ENCODE results near the gene ATP23. TPM values are rescaled to one million over a fixed set of nuclear protein-coding genes. Genes with fewer than 3 reads are reported as not detected.

The ATP23 gene
- total RNA-seq, 1 experiment from 2014 or later: 4.7 TPM

- Histone ChIP-seq H3K23me2 (ENCODE audit: insufficient read length, low read depth, low read length, poor library complexity, severe bottlenecking) (peaks cover 16% of the 10 kb centered on the region), H3K4ac (ENCODE audit: low read depth, low read length) (no peak overlapping the region), H2BK120ac (ENCODE audit: low read depth, low read length, poor library complexity, severe bottlenecking) (no peak overlapping the region), H3K23ac (ENCODE audit: insufficient read length, low read depth, low read length) (no peak overlapping the region), H3K18ac (ENCODE audit: insufficient read length, low read depth, low read length) (no peak overlapping the region), H3K9me3 (ENCODE audit: control insufficient read depth, low read depth, low read length) (no peaks in the 10 kb centered on the region), H4K5ac (ENCODE audit: insufficient read length, low read depth, low read length) (no peak overlapping the region), H3T11ph (ENCODE audit: low read length) (no peak overlapping the region), H3K27me3 (ENCODE audit: insufficient read depth, low read length) (no peaks in the 10 kb centered on the region), H3K4me2 (ENCODE audit: insufficient read depth, insufficient read length, low read length) (peak overlapping the region; percentile 71), H4K20me1 (ENCODE audit: control insufficient read depth, insufficient read depth, insufficient read length) (no peaks in the 10 kb centered on the region), H3K56ac (ENCODE audit: insufficient read length, low read depth, low read length) (no peak overlapping the region), H2BK12ac (ENCODE audit: insufficient read length, low read depth, low read length) (no peak overlapping the region), H2BK20ac (ENCODE audit: low read depth, low read length, poor library complexity, severe bottlenecking) (no peak overlapping the region), H3K4me1 (ENCODE audit: insufficient read depth, low read length) (no peaks in the 10 kb centered on the region; the same call in 1 of the 2 replicates), H3K79me2 (ENCODE audit: insufficient read depth, low read length) (no peaks in the 10 kb centered on the region; the same call in 1 of the 2 replicates), H3K79me1 (ENCODE audit: insufficient read depth, low read depth, low read length, poor library complexity, severe bottlenecking) (no peaks in the 10 kb centered on the region), H2AFZ (ENCODE audit: low read length) (no peak overlapping the region), H3K27ac (ENCODE audit: insufficient read length, low read depth, low read length) (no peak overlapping the region), H4K8ac (replicated peaks; ENCODE audit: insufficient read length, low read depth, low read length) (no peak overlapping the region), H2AK5ac (ENCODE audit: insufficient read length, low read length) (no peak overlapping the region), H2BK5ac (ENCODE audit: insufficient read length, low read length) (no peak overlapping the region), H3K9ac (ENCODE audit: extremely low read depth, insufficient read length, low read length) (peak overlapping the region; percentile 39), H3K14ac (ENCODE audit: insufficient read depth, low read length) (no peak overlapping the region), H4K91ac (ENCODE audit: insufficient read length, low read depth, low read length) (no peak overlapping the region), H2BK15ac (ENCODE audit: low read depth, low read length) (no peak overlapping the region)
- Mint-ChIP-seq H3K27me3 (ENCODE audit: low read depth) (peaks cover 34% of the 10 kb centered on the region), H3K9me3 (no peaks in the 10 kb centered on the region), H3K4me1 (peaks cover 25% of the 10 kb centered on the region in 2 experiments), H3K4me3 (peak overlapping the region; percentile 86 to 91), H3K36me3 (ENCODE audit: insufficient read depth in 1 of 3, low read depth in 3 of 3) (no peaks in the 10 kb centered on the region; a peak in 2 of 7 replicates), H3K27ac (peak overlapping the region in 2 of 3 experiments; percentile 8 to 24; a peak in 3 of 7 replicates)
- WGBS (ENCODE audit: extremely low coverage, insufficient read length, low lambda C conversion rate): no CpG with 5 or more reads among the region's 2 CpGs
- no peak for DNase-seq
- TF ChIP-seq CTCF (conservative IDR thresholded peaks at IDR 0.05): no peak
These were observed 1.1 kb upstream of the ATP23 start for GRCh38 chr12:57940052-57940914.
